ENCODE measurements around the gene BICRA. TPM values are rescaled to one million over a fixed set of nuclear protein-coding genes. Genes with fewer than 3 reads are reported as not detected.
A peak's percentile ranks its signal among the peaks of the same experiment; 100 is the strongest.

Gene BICRA
- total and polyA plus RNA-seq, 2 of the 8 experiments (the other 6 are each of a cell fraction or from before 2014, with no cell fraction given) = 1.5 to 29.2 TPM

GRCh38 chr19:47609906-47610894, 1.3 kb downstream of the BICRA start:
- 2% methylated on average over 18 of the region's 50 CpGs; no CpG with 5 or more reads in 1 of the 2 experiments for WGBS, 2 experiments (ENCODE audit: extremely low coverage in 1 of 2, insufficient coverage in 1 of 2, insufficient read length in 1 of 2, insufficient replicate concordance in 2 of 2, low coverage in 1 of 2, low lambda C conversion rate in 2 of 2, missing lambda C conversion rate in 1 of 2)
- Histone ChIP-seq H3K4ac (replicated peaks; ENCODE audit: insufficient read length, low read depth, low read length) (no peak overlapping the region), H3K27me3 (replicated peaks in 1 of 4; ENCODE audit: control insufficient read depth in 3 of 4, extremely low read depth in 1 of 4, insufficient read depth in 3 of 4, low read length in 3 of 4) (no peaks in the 10 kb centered on the region), H2AK5ac (ENCODE audit: low read depth, low read length) (0 out of 2 replicates have a peak overlapping the region, but pooled peaks have one; percentile 24), H2BK5ac (ENCODE audit: low read depth, low read length) (peak overlapping the region; percentile 71; the same call in 1 of the 2 replicates), H2BK15ac (ENCODE audit: low read length) (peak overlapping the region; percentile 72; the same call in 1 of the 2 replicates), H2BK12ac (ENCODE audit: low read depth, low read length) (peak overlapping the region; percentile 50; the same call in 1 of the 2 replicates), H3K36me3 (ENCODE audit: control insufficient read depth in 2 of 4, insufficient read depth in 4 of 4, low read length in 3 of 4) (no peaks in the 10 kb centered on the region; a peak in 1 of 8 replicates), H2BK120ac (replicated peaks; ENCODE audit: low read depth, low read length) (no peak overlapping the region), H4K91ac (replicated peaks; ENCODE audit: insufficient read length, low read length) (no peak overlapping the region), H3K14ac (ENCODE audit: insufficient read length) (no peak overlapping the region), H3K79me1 (ENCODE audit: low read depth, low read length) (peaks cover 18% of the 10 kb centered on the region), H2AFZ (ENCODE audit: low read length) (no peak overlapping the region), H3K56ac (replicated peaks; ENCODE audit: insufficient read length, low read depth, low read length) (no peak overlapping the region), H3K4me2 (ENCODE audit: insufficient read depth in 1 of 2, low read depth in 2 of 2, low read length in 2 of 2) (peak overlapping the region; percentile 78 to 88), H3K79me2 (ENCODE audit: control insufficient read depth in 1 of 2, insufficient read depth in 2 of 2, low read length in 2 of 2) (peaks cover 28 to 60% of the 10 kb centered on the region in 2 experiments), H4K8ac (ENCODE audit: extremely low read depth, insufficient read depth, low read length) (no peak overlapping the region), H3K9ac (replicated peaks in 1 of 4; ENCODE audit: extremely low read depth in 1 of 4, low read depth in 3 of 4, low read length in 3 of 4) (peak overlapping the region; percentile 45 to 77 (median 54); a peak in 5 of 7 replicates), H3K18ac (ENCODE audit: extremely low read depth, low read length) (peak overlapping the region; percentile 71), H2BK20ac (ENCODE audit: low read length) (no peak overlapping the region), H3K9me3 (ENCODE audit: insufficient read depth in 2 of 2, low read depth in 1 of 2, low read length in 1 of 2) (no peaks in the 10 kb centered on the region), H3K23me2 (ENCODE audit: low read depth, low read length) (peaks cover 3% of the 10 kb centered on the region), H3K4me3 (ENCODE audit: extremely low read depth in 1 of 4, insufficient read depth in 2 of 4, low read depth in 3 of 4, low read length in 4 of 4) (peak overlapping the region; percentile 68 to 98 (median 86)), H4K20me1 (replicated peaks in 1 of 2; ENCODE audit: control insufficient read depth in 1 of 2, insufficient read depth in 2 of 2, low read length in 2 of 2) (peaks cover 5 to 7% of the 10 kb centered on the region in 2 experiments), H3K4me1 (replicated peaks in 1 of 4; ENCODE audit: control insufficient read depth in 3 of 4, insufficient read depth in 4 of 4, low read length in 3 of 4) (peaks cover 13 to 32% (median 24%) of the 10 kb centered on the region in 4 experiments), H3K23ac (ENCODE audit: insufficient read length) (no peak overlapping the region), H4K5ac (ENCODE audit: insufficient read length, low read depth, low read length) (peak overlapping the region; percentile 25), H3K27ac (ENCODE audit: low read depth, low read length) (no peak overlapping the region)
- CTCF ChIA-PET (ENCODE audit: partially characterized antibody) = interaction anchor here (0.6 to 1.6 kb wide), 15 partner anchors 10 to 176 kb away, joined by 3 to 5 read pairs (median 3); partner anchors contain the start of gene KPTN
- peak in 1 of 2 experiments; percentile 72 for DNase-seq (ENCODE audit: low read depth in 1 of 2, low spot score in 2 of 2)
- POLR2A ChIA-PET (ENCODE audit: partially characterized antibody) = interaction anchor here (0.6 to 6.1 kb wide), 10 partner anchors 9 to 219 kb away, joined by 3 to 59 read pairs (median 4); no protein-coding TSS in a partner anchor
- no peak for FAIRE-seq
- no peak for TF ChIP-seq GTF2F1 (IDR thresholded peaks at IDR 0.05; ENCODE audit: borderline replicate concordance, low read depth, low read length)
- TF ChIP-seq SAP30 (IDR thresholded peaks at IDR 0.05; ENCODE audit: insufficient read depth, insufficient replicate concordance, low read length) = no peak
- peak; percentile 45; the same call in 1 of the 2 replicates for TF ChIP-seq TAF1 (IDR thresholded peaks at IDR 0.05; ENCODE audit: low read depth, low read length)
- TF ChIP-seq SIN3A (conservative IDR thresholded peaks at IDR 0.05 in 1 of 2, IDR thresholded peaks at IDR 0.05 in 1 of 2; ENCODE audit: low read depth in 1 of 2, low read length in 2 of 2) = peak; percentile 78; a peak in 2 of 4 replicates
- TF ChIP-seq SUZ12 (IDR thresholded peaks at IDR 0.05; ENCODE audit: low read length) = no peak
- peak; percentile 71 for TF ChIP-seq ASH2L (IDR thresholded peaks at IDR 0.05; ENCODE audit: low read length)
- TF ChIP-seq RBBP5 (IDR thresholded peaks at IDR 0.05; ENCODE audit: borderline replicate concordance, low read depth, low read length) = 0 out of 2 replicates have a peak, but pooled peaks have one; percentile 26
- TF ChIP-seq TBP (IDR thresholded peaks at IDR 0.05; ENCODE audit: low read depth, low read length) = 0 out of 2 replicates have a peak, but pooled peaks have one; percentile 23
- TF ChIP-seq EGR1 (IDR thresholded peaks at IDR 0.05; ENCODE audit: borderline replicate concordance, low read depth, low read length) = no peak
- no peak for TF ChIP-seq BRCA1 (IDR thresholded peaks at IDR 0.05; ENCODE audit: low read depth, low read length)

Measured in H1 (cell line).